HG03565 (cell line): ENCODE measurements around the gene CDON.
"Not testable (repeated sequence)": the region's sequence is repeated elsewhere in the genome, so short reads cannot be mapped to it uniquely, and the experiment has no call there.

ENCODE experiments used
- ATAC-seq: cut with Tn5 transposase; IDR thresholded peaks from one replicate; pipeline ENCODE4 v1.9.1; 2021; ENCODE audit warnings: mild to moderate bottlenecking, moderate library complexity; ENCODE audit not compliant: unreplicated experiment

Gene CDON

GRCh38 chr11:125930076-125930450 is 132.6 kb downstream of the CDON start:
- no peak for ATAC-seq

DNA sequence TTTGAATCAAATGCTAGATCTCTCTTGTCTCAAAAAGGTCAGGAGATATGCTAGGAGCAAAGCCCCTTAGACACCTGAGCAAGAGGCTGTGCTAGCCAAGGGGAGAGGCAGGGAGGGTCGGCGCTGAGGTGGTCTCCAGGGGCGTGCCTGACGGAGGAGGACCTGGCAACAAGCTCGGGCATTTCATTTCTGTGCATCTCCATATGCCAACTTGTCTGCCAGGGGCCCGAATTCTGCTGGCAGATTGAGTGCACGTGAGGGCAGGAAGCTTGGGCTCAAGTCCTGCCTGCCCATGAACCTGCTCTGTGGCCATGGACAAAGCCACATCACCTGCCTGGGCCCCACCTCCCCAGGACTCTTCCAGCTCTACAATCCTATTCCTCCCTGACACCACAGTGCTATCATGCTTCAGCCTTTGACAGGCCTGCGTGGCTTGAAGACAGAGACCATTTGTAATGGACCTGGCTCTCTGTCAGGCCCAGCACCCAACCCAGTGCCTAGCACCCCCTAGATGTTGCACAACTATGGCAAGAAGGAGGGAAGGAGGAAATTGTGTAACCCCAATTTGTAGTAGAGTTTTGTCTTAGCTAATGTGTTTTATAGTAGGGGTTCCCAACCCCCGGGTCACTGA is 133.1 kb downstream of the CDON start:
- ATAC-seq = no peak

GRCh38 chr11:125926682-125927081 is 136.0 kb downstream of the CDON start:
- ATAC-seq = no peak

DNA sequence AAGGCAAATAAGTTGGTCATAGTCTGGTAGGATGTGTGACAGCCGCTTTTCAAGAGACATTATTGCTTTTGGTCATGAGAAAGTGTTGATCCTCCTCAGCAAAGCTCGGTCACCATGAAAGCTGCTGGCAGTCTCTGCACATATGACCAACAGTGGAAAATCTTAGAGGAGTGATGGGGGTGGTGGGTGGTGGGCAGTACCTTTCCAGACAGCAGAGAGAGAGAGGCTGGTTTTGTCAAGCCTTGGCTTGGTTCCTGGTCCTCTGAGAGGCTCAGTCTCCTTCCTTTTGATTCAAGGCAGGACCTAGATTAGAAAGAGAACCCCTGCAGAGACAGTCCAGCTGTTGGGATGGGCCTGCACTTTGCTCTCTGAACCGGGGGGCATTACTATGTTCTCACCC is 136.9 kb downstream of the CDON start:
- ATAC-seq = no peak

- no peak for ATAC-seq
Measured at GRCh38 chr11:125925247-125925740, 137.4 kb downstream of the CDON start.

DNA sequence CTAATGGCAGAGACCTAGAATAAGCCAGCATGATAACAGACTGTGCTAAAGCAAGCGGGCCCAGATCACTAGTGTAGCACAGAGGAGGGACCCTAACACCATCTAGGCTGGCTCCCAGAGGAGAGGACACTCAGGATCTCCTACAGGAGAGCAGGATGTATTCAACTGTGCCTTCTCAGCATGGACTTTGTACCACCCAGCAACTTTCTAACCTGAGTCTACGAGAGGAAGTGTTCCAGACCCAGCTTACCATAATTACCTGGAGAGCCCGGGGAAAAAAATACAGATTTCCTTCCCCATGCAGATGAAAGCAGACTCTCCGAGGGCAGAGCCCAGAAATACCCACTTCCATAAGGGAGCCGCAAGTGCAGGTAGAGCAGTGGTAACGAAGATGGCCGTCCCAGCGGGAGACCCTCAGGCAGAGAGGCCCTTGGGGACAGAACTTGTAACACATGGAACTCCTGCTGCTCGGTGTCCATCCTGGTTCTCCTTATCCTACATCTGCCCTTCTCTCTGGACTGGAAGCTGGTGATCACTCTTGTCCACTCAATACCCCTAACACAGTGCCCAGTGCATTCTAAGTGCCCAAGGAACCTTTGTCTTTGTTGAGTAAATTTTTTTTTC is 138.2 kb downstream of the CDON start:
- no peak for ATAC-seq

- no peak for ATAC-seq
Measured at GRCh38 chr11:125923633-125924032, 139.0 kb downstream of the CDON start.

- ATAC-seq = peak; percentile 64
Measured at GRCh38 chr11:125923012-125923579, 139.6 kb downstream of the CDON start.

DNA sequence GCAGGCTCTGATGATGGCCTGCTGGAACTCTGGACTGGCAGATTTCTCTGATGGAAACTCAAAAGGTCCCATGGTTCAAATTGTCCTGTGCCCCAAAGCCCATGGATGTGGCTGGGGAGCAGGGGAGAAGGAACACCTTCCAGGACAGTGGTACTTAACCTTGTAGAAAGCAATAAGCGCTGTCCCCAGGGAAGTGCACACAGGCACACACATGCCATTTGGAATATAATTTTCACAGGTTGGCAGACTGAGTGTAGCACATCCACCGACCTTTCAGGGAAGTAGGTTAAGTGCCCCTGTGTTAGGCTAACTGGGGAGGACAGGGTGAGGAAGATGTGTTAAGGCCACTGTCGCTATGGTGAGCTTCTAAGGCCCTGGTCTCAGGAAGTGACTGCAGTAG is 140.5 kb downstream of the CDON start:
- no peak for ATAC-seq

GRCh38 chr11:125921042-125921441 is 141.6 kb downstream of the CDON start:
- ATAC-seq = no peak

GRCh38 chr11:125918140-125918840 is 144.4 kb downstream of the CDON start:
- no peak for ATAC-seq

DNA sequence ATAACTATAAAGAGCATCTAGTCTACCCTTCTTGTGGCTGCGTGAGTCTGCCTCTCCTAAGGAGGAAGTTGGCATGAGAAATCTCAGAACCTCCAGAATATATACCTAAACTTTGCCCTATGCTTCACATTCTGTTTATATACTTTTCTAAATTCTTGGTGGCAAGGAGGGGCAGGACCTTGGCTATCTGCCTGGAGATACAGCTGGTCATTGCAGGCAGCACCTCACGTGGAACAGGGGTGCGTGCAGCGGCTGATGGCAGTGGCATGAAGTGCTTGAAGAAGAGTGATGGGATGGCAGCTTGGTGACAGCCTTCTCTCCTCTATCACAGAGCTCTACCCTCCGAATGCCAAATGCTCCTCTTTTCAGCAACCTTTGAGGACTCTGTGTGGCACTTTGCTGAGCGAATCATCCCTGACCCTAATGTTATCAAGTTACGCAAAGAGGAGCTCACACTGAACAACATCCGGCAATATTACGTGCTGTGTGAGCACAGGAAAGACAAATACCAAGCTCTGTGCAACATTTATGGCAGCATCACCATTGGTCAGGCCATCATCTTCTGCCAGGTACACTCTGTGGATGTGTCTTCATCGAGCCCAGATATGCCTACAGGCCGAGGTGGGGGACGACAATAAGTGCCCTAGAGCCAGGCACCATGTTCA is 145.9 kb downstream of the CDON start:
- no peak for ATAC-seq

GRCh38 chr11:125914601-125915000 is 148.1 kb downstream of the CDON start:
- not testable (repeated sequence) for ATAC-seq

GRCh38 chr11:125910226-125910849 is 152.3 kb downstream of the CDON start:
- ATAC-seq = no peak
